HepG2 (cell line): ENCODE data around the gene PARN. TPM values are rescaled to one million over a fixed set of nuclear protein-coding genes. Genes with fewer than 3 reads are reported as not detected.
A peak's percentile ranks its signal among the peaks of the same experiment; 100 is the strongest.

Experiments
- BRCA1 ChIP-seq: sonication (generic); formaldehyde crosslinking; IDR thresholded peaks from 2 replicates; pipeline ENCODE4 v1.4.0; 2020; ENCODE audit warnings: missing genetic modification reagents
- ESRRA ChIP-seq: sonication (generic); formaldehyde crosslinking; IDR thresholded peaks from 2 replicates; pipeline ENCODE4 v1.5.1; 2020; ENCODE audit warnings: mild to moderate bottlenecking, low read depth, missing genetic modification reagents
- MEIS2 ChIP-seq: sonication (generic); formaldehyde crosslinking; IDR thresholded peaks from 2 replicates; pipeline ENCODE4 v1.9.0; 2021; ENCODE audit warnings: mild to moderate bottlenecking, missing genetic modification reagents
- NAIF1 ChIP-seq: sonication (generic); formaldehyde crosslinking; IDR thresholded peaks from 2 replicates; pipeline ENCODE4 v1.5.0; 2020; ENCODE audit warnings: mild to moderate bottlenecking, missing genetic modification reagents, borderline replicate concordance
- NONO ChIP-seq, 2 experiments: fragments of 450-650 bp in 1 of 2; sonication (generic) in 1 of 2; formaldehyde crosslinking in 1 of 2; IDR thresholded peaks in 1 of 2; conservative IDR thresholded peaks in 1 of 2; 2 replicates each; pipeline versions ENCODE4 v1.6.1 to v1.8.0; 2017 to 2022; ENCODE audit warnings: mild to moderate bottlenecking in 1 of 2, missing genetic modification reagents in 1 of 2, moderate library complexity in 1 of 2
- PBX2 ChIP-seq: IDR thresholded peaks from 2 replicates; pipeline ENCODE4 v1.6.1; 2016; ENCODE audit warnings: control low read depth
- PHF21A ChIP-seq: sonication (generic); formaldehyde crosslinking; IDR thresholded peaks from 2 replicates; pipeline ENCODE4 v1.5.0; 2020; ENCODE audit warnings: mild to moderate bottlenecking, missing genetic modification reagents
- PITX1 ChIP-seq: sonication (generic); formaldehyde crosslinking; IDR thresholded peaks from 2 replicates; pipeline ENCODE4 v1.5.1; 2020; ENCODE audit warnings: mild to moderate bottlenecking, missing genetic modification reagents
- RERE ChIP-seq: IDR thresholded peaks from 2 replicates; pipeline ENCODE4 v1.6.1; 2016; ENCODE audit warnings: low read depth, missing genetic modification reagents, missing compliant biosample characterization
- RFXANK ChIP-seq: IDR thresholded peaks from 2 replicates; pipeline ENCODE4 v1.6.1; 2016
- SKI ChIP-seq: fragments of 450-650 bp; IDR thresholded peaks from one replicate; pipeline ENCODE4 v1.6.1; 2018; ENCODE audit warnings: mild to moderate bottlenecking; ENCODE audit not compliant: partially characterized antibody
- ZNF138 ChIP-seq: sonication (generic); formaldehyde crosslinking; IDR thresholded peaks from 2 replicates; pipeline ENCODE4 v1.5.0; 2020; ENCODE audit warnings: mild to moderate bottlenecking, low read depth, missing genetic modification reagents
- ZNF549 ChIP-seq: sonication (generic); formaldehyde crosslinking; IDR thresholded peaks from 2 replicates; pipeline ENCODE4 v1.5.0; 2020; ENCODE audit warnings: missing genetic modification reagents
- ZNF644 ChIP-seq: IDR thresholded peaks from 2 replicates; pipeline ENCODE4 v1.6.1; 2016; ENCODE audit warnings: low read depth
- polyA plus RNA-seq, 8 experiments: library from polyadenylated mRNA; depleted of rRNA in 3 of 8; stranded (reverse) in 7 of 8; unstranded in 1 of 8; fragments of >200 nt; fragmentation: Illumina TruSeq in 4 of 8; extraction: Trizol in 4 of 8; gene quantifications; 2 replicates each; pipeline versions ENCODE4 v1.2.1 to v1.2.3, GENCODE V29; 2011 to 2016; ENCODE audit warnings: low read depth in 4 of 8, missing spikeins in 1 of 8, mixed read lengths in 1 of 8; ENCODE audit not compliant: insufficient read depth in 1 of 8
- total RNA-seq, 5 experiments: library from RNA; depleted of rRNA; stranded (reverse); fragments of >200 nt; fragmentation: Illumina TruSeq; extraction: Trizol; gene quantifications; 2 replicates each; pipeline ENCODE4 v1.2.3, GENCODE V29; 2016; ENCODE audit warnings: low read depth in 1 of 5
- TF ChIP-seq, protein P1 (sequence below): sonication (generic); formaldehyde crosslinking; IDR thresholded peaks from 2 replicates; pipeline ENCODE4 v1.4.0; 2020; ENCODE audit warnings: missing genetic modification reagents
- TF ChIP-seq, protein P2 (sequence below): sonication (generic); formaldehyde crosslinking; IDR thresholded peaks from 2 replicates; pipeline ENCODE4 v1.5.0; 2020; ENCODE audit warnings: missing genetic modification reagents
- TF ChIP-seq, protein P3 (sequence below): sonication (generic); formaldehyde crosslinking; IDR thresholded peaks from 2 replicates; pipeline ENCODE4 v1.4.0; 2020; ENCODE audit warnings: mild to moderate bottlenecking, missing genetic modification reagents, borderline replicate concordance

The PARN gene
- total and polyA plus RNA-seq, 2 of the 13 experiments (the other 11 are each of a cell fraction or from before 2014, with no cell fraction given): 13.3 to 47.6 TPM

DNA sequence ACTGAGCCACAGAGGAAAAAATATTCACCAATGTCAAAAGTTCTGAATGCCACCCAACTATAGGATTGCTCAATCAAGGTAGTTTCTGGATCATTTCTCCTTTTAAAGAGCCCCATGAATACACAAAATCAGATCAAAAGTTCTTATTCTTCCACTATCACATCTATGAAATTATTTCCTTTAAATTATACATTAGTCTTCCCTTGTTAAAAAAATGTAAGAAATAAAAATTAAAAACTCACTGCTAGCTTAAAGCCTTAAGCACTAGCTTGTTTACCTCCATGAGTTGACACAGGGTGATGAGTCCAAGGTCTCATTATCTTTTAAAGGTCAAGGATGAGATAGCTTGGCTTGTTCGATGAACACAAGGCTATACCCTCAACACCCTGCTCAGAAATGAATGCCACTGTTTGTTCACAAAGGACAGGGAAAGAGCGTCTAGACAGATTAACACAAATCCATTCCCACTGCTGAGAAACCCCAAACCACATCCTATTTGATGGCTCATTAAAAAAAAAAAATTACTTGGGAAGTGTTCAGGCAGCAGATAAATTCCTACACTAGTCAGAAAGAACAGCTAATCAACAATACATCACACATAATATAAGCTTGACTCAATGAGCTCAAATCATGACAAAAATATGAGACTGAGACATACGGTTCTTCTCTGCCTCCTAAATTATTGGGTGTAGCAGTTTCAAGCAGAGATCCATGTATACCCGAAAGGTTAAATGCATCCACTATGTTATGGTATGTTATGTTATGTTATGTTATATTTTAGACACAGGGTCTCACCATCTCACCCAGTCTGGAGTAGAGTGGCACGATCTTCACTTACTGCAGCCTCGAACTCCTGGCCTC, 118.9 kb downstream of the PARN start (continued):
- TF ChIP-seq, protein P1, sequence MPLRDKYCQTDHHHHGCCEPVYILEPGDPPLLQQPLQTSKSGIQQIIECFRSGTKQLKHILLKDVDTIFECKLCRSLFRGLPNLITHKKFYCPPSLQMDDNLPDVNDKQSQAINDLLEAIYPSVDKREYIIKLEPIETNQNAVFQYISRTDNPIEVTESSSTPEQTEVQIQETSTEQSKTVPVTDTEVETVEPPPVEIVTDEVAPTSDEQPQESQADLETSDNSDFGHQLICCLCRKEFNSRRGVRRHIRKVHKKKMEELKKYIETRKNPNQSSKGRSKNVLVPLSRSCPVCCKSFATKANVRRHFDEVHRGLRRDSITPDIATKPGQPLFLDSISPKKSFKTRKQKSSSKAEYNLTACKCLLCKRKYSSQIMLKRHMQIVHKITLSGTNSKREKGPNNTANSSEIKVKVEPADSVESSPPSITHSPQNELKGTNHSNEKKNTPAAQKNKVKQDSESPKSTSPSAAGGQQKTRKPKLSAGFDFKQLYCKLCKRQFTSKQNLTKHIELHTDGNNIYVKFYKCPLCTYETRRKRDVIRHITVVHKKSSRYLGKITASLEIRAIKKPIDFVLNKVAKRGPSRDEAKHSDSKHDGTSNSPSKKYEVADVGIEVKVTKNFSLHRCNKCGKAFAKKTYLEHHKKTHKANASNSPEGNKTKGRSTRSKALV (CRISPR knock-in tag): peak; percentile 80; the same call in 1 of the 2 replicates
- peak; percentile 94 for TF ChIP-seq PHF21A (CRISPR knock-in tag)
- TF ChIP-seq, protein P2, sequence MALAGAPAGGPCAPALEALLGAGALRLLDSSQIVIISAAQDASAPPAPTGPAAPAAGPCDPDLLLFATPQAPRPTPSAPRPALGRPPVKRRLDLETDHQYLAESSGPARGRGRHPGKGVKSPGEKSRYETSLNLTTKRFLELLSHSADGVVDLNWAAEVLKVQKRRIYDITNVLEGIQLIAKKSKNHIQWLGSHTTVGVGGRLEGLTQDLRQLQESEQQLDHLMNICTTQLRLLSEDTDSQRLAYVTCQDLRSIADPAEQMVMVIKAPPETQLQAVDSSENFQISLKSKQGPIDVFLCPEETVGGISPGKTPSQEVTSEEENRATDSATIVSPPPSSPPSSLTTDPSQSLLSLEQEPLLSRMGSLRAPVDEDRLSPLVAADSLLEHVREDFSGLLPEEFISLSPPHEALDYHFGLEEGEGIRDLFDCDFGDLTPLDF (CRISPR knock-in tag): peak; percentile 47; the same call in 1 of the 2 replicates
- TF ChIP-seq NAIF1 (CRISPR knock-in tag): no peak
- peak; percentile 86 for TF ChIP-seq ZNF644 (CRISPR knock-in tag)
- TF ChIP-seq ZNF549 (CRISPR knock-in tag): no peak
- TF ChIP-seq NONO (IDR thresholded peaks at IDR 0.05): no peak
- TF ChIP-seq NONO (CRISPR knock-in tag; conservative IDR thresholded peaks at IDR 0.05): peak; percentile 79
- TF ChIP-seq SKI: peak; percentile 99
- TF ChIP-seq PBX2: no peak
- TF ChIP-seq, protein P3, sequence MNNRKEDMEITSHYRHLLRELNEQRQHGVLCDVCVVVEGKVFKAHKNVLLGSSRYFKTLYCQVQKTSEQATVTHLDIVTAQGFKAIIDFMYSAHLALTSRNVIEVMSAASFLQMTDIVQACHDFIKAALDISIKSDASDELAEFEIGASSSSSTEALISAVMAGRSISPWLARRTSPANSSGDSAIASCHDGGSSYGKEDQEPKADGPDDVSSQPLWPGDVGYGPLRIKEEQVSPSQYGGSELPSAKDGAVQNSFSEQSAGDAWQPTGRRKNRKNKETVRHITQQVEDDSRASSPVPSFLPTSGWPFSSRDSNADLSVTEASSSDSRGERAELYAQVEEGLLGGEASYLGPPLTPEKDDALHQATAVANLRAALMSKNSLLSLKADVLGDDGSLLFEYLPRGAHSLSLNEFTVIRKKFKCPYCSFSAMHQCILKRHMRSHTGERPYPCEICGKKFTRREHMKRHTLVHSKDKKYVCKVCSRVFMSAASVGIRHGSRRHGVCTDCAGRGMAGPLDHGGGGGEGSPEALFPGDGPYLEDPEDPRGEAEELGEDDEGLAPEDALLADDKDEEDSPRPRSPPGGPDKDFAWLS (CRISPR knock-in tag): no peak
- peak; percentile 95 for TF ChIP-seq PITX1
- peak; percentile 96 for TF ChIP-seq RERE (CRISPR knock-in tag)
- 0 out of 2 replicates have a peak, but pooled peaks have one; percentile 36 for TF ChIP-seq RFXANK (CRISPR knock-in tag)
- TF ChIP-seq BRCA1 (CRISPR knock-in tag): peak; percentile 83
- TF ChIP-seq ESRRA (CRISPR knock-in tag): peak; percentile 87
- peak; percentile 95 for TF ChIP-seq MEIS2
- no peak for TF ChIP-seq ZNF138 (CRISPR knock-in tag)
